Psoas muscle (tissue), 8 donors: Measurements from ENCODE around the gene CAMK2A. TPM values are rescaled to one million over a fixed set of nuclear protein-coding genes. Genes with fewer than 3 reads are reported as not detected.

ENCODE experiments used
- ATAC-seq, 4 donors: fragments of 200-7000 bp; cut with Tn5 transposase; one replicate each; pipeline ENCODE4 v1.9.1; 2020; ENCODE audit warnings: moderate library complexity in 3 of 4, mild to moderate bottlenecking in 2 of 4
- DNase-seq, 2 donors: peaks; one replicate each; pipeline ENCODE4 v3.0.0-alpha.2; 2020
- H3K27ac ChIP-seq: fragments of 200-600 bp; one replicate; pipeline ENCODE4 v1.8.0; 2022
- H3K27me3 ChIP-seq, 3 donors: fragments of 200-600 bp in 1 of 3; one replicate each; pipeline versions ENCODE4 v1.6.1 to v1.8.0; 2013 to 2022; ENCODE audit warnings: low read length in 2 of 3, mild to moderate bottlenecking in 2 of 3, moderate library complexity in 1 of 3; ENCODE audit not compliant: insufficient read depth in 3 of 3
- H3K36me3 ChIP-seq, 2 donors: fragments of 200-600 bp in 1 of 2; one replicate each; pipeline versions ENCODE4 v1.6.1 to v1.8.0; 2013 to 2022; ENCODE audit warnings: low read depth in 1 of 2, mild to moderate bottlenecking in 1 of 2, moderate library complexity in 1 of 2; ENCODE audit not compliant: insufficient read depth in 1 of 2
- H3K4me1 ChIP-seq: fragments of 200-600 bp; one replicate; pipeline ENCODE4 v1.8.0; 2022
- H3K4me3 ChIP-seq: fragments of 200-600 bp; one replicate; pipeline ENCODE4 v1.8.0; 2022; ENCODE audit warnings: mild to moderate bottlenecking
- H3K9me3 ChIP-seq: fragments of 200-600 bp; one replicate; pipeline ENCODE4 v1.8.0; 2022
- WGBS, 3 donors: extraction: QIAGEN DNeasy Blood & Tissue Kit; methylation state at CpG; one replicate each; pipeline versions ENCODE4 v1.1.6 to v1.1.7; 2013; 5-methylcytosine and 5-hydroxymethylcytosine counted together
- intact Hi-C, 2 donors: fragments of 100-400 bp; cut with DNase I; formaldehyde crosslinking; loops; one replicate each; pipeline versions ENCODE4 v1.11.0 to v1.14.2; 2022
- long read RNA-seq, 2 donors: library from polyadenylated mRNA; unstranded; transcript quantifications; one replicate each; pipeline ENCODE4 v2.0.0, GENCODE V29; 2021
- polyA plus RNA-seq, 3 donors: library from polyadenylated mRNA; stranded (reverse); fragments of 200-250 nt; gene quantifications; one replicate each; pipeline ENCODE4 v1.2.3, GENCODE V29; 2013
- total RNA-seq, 4 donors: library from RNA; stranded (reverse); fragmentation: NEBNext Ultra II Directional in 2 of 4; extraction: Animal tissue kit (Norgen Biotek cat#: 25700) in 2 of 4; gene quantifications; one replicate each; pipeline versions ENCODE4 v1.2.1 to v1.2.4, GENCODE V29; 2021 to 2023
- TF ChIP-seq, protein P1 (sequence below): fragments of 200-600 bp; IDR thresholded peaks from one replicate; pipeline ENCODE4 v1.8.0; 2022; ENCODE audit warnings: antibody characterized with exemption
- donor health status: healthy with polysubstance abuse.
- donor health status: DM: no; HTN: no; CAD: no; lungs with moderate emphysema.
- donor health status: Bipolar disorder and iron deficiency.
- donor health status: healthy.
- donor health status: DM: yes; HTN: yes; CAD: no.
- donor health status: DM: no; HTN: no; CAD: no.
- donor health status: DM: no; HTN: no; CAD: no.
- donor health status: DM: yes; HTN: yes; CAD: no.

CAMK2A gene
- total RNA-seq, result 100 to 1,000 TPM in 1 of 4 donors, 10 to 100 TPM in 3; 41.7 to 118 (median 48.1) TPM
- polyA plus RNA-seq, result 10 to 100 TPM in 2 of 3 donors, 1 to 10 TPM in 1; 8.1 to 49.6 (median 19.4) TPM
- long read RNA-seq, donor 1, partial matches to known transcripts, result 7 of 10 reads
- long read RNA-seq, donor 1, other reads (novel, unspliced or antisense), result 2 of 10 reads
- long read RNA-seq, donor 2, partial matches to known transcripts, result 9 of 16 reads
- long read RNA-seq, donor 2, other reads (novel, unspliced or antisense), result 6 of 16 reads

DNA sequence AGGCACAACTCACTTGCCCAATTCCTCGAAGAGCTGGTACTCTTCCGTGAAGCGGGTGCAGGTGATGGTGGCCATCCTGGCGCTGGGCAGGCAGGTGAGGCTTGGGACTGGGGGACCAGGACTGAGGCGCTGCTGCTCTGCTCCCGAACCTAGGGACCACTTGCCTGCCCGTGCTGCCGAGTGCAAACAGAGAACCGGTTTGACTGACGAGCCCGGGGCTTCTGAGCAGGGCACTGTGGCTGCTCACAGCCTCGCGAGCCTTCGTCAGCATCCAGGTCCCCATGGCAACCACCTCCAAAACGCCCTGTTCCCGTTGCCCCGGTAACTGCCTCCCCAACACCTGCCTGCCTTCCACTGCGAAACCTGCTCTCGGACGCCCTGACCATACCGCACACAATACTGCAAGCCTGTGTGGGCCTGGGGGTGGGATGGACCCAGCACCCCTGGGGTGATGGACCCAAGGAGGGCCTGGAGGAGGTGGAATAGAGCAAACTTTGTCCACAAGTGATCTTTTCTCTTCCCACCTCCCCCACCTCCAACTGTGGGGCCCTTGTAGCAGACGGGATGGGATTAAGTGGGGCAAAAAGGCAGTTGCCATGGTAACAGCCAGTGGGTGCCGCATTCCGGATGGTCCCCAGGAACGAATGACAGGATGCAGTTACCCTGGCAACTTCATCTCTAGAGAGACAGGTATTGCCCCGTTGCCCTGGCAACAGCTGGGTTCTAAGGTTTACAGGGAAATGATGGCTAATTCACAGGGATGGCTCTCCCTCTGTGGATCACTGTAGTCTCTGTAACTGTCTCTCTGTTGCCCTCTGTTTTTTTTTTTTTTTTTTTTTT, at the start of gene CAMK2A:
TSS of gene CAMK2A (minus strand) at position 223 of the 840 bp plus-strand sequence. CDS start at position 75, 148 bp downstream.
- Histone ChIP-seq H3K36me3 (no peaks in the 10 kb centered on the region), H3K27ac (no peak within 1 kb of the TSS), H3K4me3 (no peak within 1 kb of the TSS), H3K27me3 (no peaks in the 10 kb centered on the region), H3K9me3 (no peaks in the 10 kb centered on the region), H3K4me1 (no peaks in the 10 kb centered on the region)
- TF ChIP-seq, protein P1, sequence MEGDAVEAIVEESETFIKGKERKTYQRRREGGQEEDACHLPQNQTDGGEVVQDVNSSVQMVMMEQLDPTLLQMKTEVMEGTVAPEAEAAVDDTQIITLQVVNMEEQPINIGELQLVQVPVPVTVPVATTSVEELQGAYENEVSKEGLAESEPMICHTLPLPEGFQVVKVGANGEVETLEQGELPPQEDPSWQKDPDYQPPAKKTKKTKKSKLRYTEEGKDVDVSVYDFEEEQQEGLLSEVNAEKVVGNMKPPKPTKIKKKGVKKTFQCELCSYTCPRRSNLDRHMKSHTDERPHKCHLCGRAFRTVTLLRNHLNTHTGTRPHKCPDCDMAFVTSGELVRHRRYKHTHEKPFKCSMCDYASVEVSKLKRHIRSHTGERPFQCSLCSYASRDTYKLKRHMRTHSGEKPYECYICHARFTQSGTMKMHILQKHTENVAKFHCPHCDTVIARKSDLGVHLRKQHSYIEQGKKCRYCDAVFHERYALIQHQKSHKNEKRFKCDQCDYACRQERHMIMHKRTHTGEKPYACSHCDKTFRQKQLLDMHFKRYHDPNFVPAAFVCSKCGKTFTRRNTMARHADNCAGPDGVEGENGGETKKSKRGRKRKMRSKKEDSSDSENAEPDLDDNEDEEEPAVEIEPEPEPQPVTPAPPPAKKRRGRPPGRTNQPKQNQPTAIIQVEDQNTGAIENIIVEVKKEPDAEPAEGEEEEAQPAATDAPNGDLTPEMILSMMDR, result no peak
- ATAC-seq (no peak), DNase-seq (no peak)
- intact Hi-C loops, result no loop called here
- 48 to 49% (median 48%) methylated on average over 26 of the region's 26 CpGs for WGBS, 3 donors

DNA sequence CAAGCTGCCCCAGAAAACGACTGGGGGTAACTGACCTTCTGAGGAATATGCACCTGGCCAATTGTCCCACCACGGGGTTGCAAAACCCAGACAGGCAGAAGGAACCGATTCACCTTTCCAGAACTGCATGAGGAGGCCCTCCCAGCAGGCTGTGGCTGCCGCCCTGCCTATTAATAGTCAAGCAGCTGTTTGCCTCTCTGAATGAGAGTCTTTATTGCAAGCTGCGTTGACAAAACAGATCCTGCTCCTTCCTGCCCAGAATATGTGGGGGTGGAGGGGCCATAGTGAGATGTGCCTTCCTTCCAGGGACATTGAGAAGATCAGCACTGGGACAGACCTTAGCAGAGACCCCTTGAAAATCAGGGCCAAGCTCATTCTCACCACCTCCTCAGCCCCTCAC, 49.6 kb upstream of the CAMK2A start:
- DNase-seq (no peak), ATAC-seq (peak; percentile 79 to 91 (median 88))
- no peaks in the 10 kb centered on the region for H3K9me3 ChIP-seq
- TF ChIP-seq, protein P1, result no peak
- no peaks in the 10 kb centered on the region for H3K27me3 ChIP-seq
- peaks cover 9% of the 10 kb centered on the region for H3K4me1 ChIP-seq
- no peak overlapping the region for H3K4me3 ChIP-seq
- intact Hi-C loops, result no loop called here
- WGBS, 3 donors, result 12 to 24% (median 14%) methylated on average over 5 of the region's 5 CpGs
- no peaks in the 10 kb centered on the region for H3K36me3 ChIP-seq
- H3K27ac ChIP-seq, result peak overlapping the region; percentile 54

DNA sequence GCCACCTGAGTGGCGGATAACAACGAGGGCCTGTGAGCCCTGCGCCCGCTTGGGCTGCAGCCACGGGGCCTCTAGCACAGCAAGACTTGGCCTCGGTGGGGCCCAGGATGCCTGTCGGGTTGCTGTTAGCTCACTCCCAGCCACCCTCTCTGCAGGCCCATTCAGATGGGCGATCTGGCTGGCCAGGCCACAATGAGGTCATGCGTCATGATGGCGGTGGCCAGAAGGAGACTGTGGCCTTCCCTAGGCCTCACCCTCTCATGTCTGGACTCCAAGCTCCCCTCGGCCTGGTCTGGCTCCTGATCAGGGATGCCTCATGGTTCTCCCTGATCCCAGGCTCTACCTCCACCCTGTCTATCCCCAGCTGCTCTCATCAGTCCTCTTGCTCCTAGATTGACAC, 49.0 kb upstream of the CAMK2A start:
- ATAC-seq (peak in 3 of 4 donors; percentile 19 to 29 (median 28)), DNase-seq (no peak)
- TF ChIP-seq, protein P1, result no peak
- Histone ChIP-seq H3K4me3 (no peak overlapping the region), H3K36me3 (no peaks in the 10 kb centered on the region), H3K9me3 (no peaks in the 10 kb centered on the region), H3K27me3 (no peaks in the 10 kb centered on the region), H3K27ac (no peak overlapping the region), H3K4me1 (peaks cover 9% of the 10 kb centered on the region)
- intact Hi-C loops, result no loop called here
- WGBS, 3 donors, result 87 to 96% (median 87%) methylated on average over 11 of the region's 11 CpGs

DNA sequence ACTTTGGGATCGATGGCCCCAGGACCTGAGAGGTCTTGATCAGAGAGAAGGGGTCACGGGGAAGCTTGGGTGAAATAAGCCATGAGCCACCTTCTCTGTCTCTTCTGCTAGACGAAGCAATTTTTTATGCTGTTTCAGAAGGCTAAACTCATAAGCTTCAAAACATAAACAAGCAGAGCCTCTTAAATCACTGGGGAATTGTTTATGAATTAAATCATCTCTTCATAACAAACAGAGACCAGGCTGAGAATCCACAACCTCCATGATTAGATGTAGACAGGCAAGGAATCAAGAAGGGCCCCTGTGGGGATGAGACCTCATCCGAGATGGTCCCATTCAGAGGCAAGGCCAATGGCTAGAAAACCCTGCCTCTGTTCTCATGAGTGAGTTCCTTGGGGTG, 46.2 kb upstream of the CAMK2A start:
- WGBS, 3 donors, result 80 to 84% (median 83%) methylated on average over 4 of the region's 4 CpGs
- Histone ChIP-seq H3K4me3 (no peak overlapping the region), H3K36me3 (no peaks in the 10 kb centered on the region), H3K9me3 (no peaks in the 10 kb centered on the region), H3K27ac (no peak overlapping the region), H3K27me3 (no peaks in the 10 kb centered on the region), H3K4me1 (peaks cover 9% of the 10 kb centered on the region)
- DNase-seq, result no peak
- ATAC-seq, result no peak
- TF ChIP-seq, protein P1, result no peak
- intact Hi-C loops, result no loop called here
